ENCODE measurements around the gene NCKAP1. TPM values are rescaled to one million over a fixed set of nuclear protein-coding genes. Genes with fewer than 3 reads are reported as not detected.
"Not testable (repeated sequence)": the region's sequence is repeated elsewhere in the genome, so short reads cannot be mapped to it uniquely, and the experiment has no call there.

NCKAP1 gene
- total RNA-seq, 2 experiments from 2014 or later: 1.2 to 1.4 TPM

DNA sequence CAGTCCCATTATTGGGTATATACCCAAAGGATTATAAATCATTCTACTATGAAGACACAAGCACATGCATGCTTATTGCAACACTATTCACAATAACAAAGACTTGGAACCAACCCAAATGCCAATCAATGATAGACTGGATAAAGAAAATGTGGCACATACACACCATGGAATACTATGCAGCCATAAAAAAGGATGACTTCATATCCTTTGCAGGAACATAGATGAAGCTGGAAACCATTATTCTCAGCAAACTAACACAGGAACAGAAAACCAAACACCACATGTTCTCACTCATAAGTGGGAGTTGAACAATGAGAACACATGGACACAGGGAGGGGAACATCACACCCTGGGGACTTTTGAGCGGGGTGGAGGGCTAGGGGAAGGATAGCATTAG, 158.2 kb downstream of the NCKAP1 start:
- not testable (repeated sequence) for DNase-seq, H3K4me3 Mint-ChIP-seq, H3K4me1 Mint-ChIP-seq, H3K36me3 Mint-ChIP-seq, H3K27ac Mint-ChIP-seq, H3K27me3 Mint-ChIP-seq
- H3K9me3 Mint-ChIP-seq: peaks cover 14% of the 10 kb centered on the region

DNA sequence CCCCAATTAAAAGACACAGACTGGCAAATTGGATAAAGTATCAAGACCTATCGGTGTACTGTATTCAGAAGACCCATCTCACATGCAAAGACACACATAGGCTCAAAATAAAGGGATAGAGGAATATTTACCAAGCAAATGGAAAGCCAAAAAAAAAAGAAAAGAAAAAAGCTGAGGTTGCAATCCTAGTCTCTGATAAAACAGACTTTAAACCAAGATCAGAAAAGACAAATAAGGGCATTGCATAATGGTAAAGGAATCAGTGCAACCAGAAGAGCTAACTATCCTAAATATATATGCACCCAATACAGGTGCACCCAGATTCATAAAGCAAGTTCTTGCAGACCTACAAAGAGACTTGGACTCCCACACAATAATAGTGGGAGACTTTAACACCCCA, 161.6 kb downstream of the NCKAP1 start:
- not testable (repeated sequence) for H3K4me1 Mint-ChIP-seq, H3K4me3 Mint-ChIP-seq, DNase-seq, H3K36me3 Mint-ChIP-seq, H3K27ac Mint-ChIP-seq, H3K27me3 Mint-ChIP-seq
- peaks cover 22% of the 10 kb centered on the region for H3K9me3 Mint-ChIP-seq

- Mint-ChIP-seq H3K4me1 (peaks cover 10% of the 10 kb centered on the region), H3K36me3 (no peaks in the 10 kb centered on the region), H3K9me3 (peaks cover 9% of the 10 kb centered on the region), H3K27ac (no peak overlapping the region), H3K27me3 (peaks cover 69% of the 10 kb centered on the region), H3K4me3 (no peak overlapping the region)
- peak; percentile 4 for DNase-seq
These were observed 168.0 kb downstream of the NCKAP1 start for GRCh38 chr2:182870227-182870626.

GRCh38 chr2:182868054-182868796, 170.0 kb downstream of the NCKAP1 start:
- Mint-ChIP-seq H3K27ac (no peak overlapping the region), H3K9me3 (peaks cover 1% of the 10 kb centered on the region), H3K4me3 (no peak overlapping the region)

GRCh38 chr2:182867426-182868053, 170.7 kb downstream of the NCKAP1 start:
- Mint-ChIP-seq H3K27me3 (peaks cover 96% of the 10 kb centered on the region), H3K4me1 (peaks cover 10% of the 10 kb centered on the region), H3K9me3 (no peaks in the 10 kb centered on the region), H3K36me3 (no peaks in the 10 kb centered on the region), H3K4me3 (no peak overlapping the region), H3K27ac (no peak overlapping the region)
- no peak for DNase-seq

More at GRCh38 chr2:182868054-182868796, 170.0 kb downstream of the NCKAP1 start:
- Mint-ChIP-seq H3K36me3 (no peaks in the 10 kb centered on the region), H3K27me3 (peaks cover 89% of the 10 kb centered on the region), H3K4me1 (peaks cover 10% of the 10 kb centered on the region)
- no peak for DNase-seq

DNA sequence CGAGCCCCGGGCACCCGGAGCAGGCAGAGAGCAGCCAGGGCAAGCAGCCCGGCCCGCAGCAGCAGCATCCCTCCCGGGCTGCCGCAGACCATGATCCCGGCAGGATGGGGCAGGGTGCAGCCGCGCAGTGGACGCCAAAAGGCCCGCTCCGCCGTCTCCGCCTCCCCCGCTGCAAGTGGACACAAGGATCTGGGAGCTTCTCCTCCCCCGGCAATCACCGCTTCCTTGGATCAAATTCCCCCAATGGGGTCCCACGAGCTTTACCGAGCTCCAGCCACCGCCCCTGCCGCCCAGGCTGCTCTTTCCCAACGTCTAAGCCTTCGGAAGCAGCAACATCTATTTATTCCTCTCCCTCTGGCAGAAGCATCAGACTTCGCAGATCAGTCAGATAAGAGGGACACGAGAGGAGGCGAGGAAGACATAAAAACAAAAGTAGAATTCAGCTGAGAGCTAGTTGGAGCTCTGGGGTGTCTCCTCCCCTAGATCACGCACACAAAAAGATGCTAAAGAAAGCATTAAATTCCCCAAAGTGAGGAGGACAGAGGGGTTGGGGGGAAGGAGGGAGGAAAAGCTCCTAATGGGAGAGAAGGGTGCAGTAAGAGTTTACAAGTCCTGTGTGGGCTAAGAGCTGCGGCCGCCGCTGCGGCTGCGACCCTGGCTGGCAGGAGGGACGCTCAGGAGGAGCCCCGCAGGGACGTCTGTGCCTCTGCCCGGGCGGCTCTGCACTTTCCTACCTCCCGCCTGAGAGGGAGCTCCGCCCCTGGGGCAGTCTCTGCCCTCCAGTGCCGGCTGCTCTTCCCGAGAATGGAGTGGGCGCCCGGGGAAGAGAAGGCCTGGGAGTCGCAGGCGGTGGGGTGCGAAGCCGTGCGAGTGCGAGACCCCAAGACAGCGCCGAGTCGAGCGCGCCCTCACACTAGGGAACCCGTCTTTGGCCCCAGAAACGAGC, 171.5 kb downstream of the NCKAP1 start, which contains the start of gene FRZB:
TSS of gene FRZB (minus strand) at position 177 of the 946 bp plus-strand sequence. CDS start at position 92, 85 bp downstream.
- Mint-ChIP-seq H3K4me3 (peak within 1 kb of the TSS; percentile 75), H3K4me1 (peaks cover 10% of the 10 kb centered on the region), H3K9me3 (no peaks in the 10 kb centered on the region), H3K27ac (no peak within 1 kb of the TSS), H3K36me3 (no peaks in the 10 kb centered on the region), H3K27me3 (peaks cover 90% of the 10 kb centered on the region)
- peak; percentile 3 for DNase-seq

DNA sequence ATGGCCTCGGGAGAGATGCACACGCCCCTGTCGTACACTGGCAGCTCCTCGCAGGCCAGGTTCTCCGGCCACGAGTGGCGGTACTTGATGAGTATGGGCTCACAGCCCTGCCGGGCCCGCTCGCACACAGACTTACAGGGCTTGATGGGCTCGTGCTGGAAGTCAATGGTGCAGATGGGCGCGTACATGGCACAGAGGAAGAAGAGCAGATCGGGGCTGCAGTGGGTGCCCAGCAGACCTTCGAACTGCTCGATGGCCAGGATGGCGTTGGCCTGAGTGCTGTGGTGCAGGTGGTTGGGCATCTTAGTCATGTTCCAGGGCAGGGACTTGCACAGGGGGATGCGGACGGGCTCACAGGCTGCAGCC, 172.2 kb downstream of the NCKAP1 start:
- peak; percentile 3 for DNase-seq
- Mint-ChIP-seq H3K9me3 (no peaks in the 10 kb centered on the region), H3K36me3 (no peaks in the 10 kb centered on the region), H3K4me1 (peaks cover 10% of the 10 kb centered on the region), H3K4me3 (peak overlapping the region; percentile 44), H3K27ac (no peak overlapping the region), H3K27me3 (peaks cover 85% of the 10 kb centered on the region)

GRCh38 chr2:182864949-182865570, 173.2 kb downstream of the NCKAP1 start:
- H3K36me3 Mint-ChIP-seq: no peaks in the 10 kb centered on the region
- DNase-seq: no peak
- no peaks in the 10 kb centered on the region for H3K9me3 Mint-ChIP-seq
- no peak overlapping the region for H3K4me3 Mint-ChIP-seq
- H3K4me1 Mint-ChIP-seq: peaks cover 10% of the 10 kb centered on the region
- no peak overlapping the region for H3K27ac Mint-ChIP-seq
- H3K27me3 Mint-ChIP-seq: peaks cover 75% of the 10 kb centered on the region

- H3K27me3 Mint-ChIP-seq: peaks cover 61% of the 10 kb centered on the region
- no peak overlapping the region for H3K4me3 Mint-ChIP-seq
- H3K4me1 Mint-ChIP-seq: peaks cover 10% of the 10 kb centered on the region
These were observed 174.6 kb downstream of the NCKAP1 start for GRCh38 chr2:182863642-182864041.

GRCh38 chr2:182862091-182862490, 176.2 kb downstream of the NCKAP1 start:
- DNase-seq: no peak
- H3K27ac Mint-ChIP-seq: no peak overlapping the region
- no peaks in the 10 kb centered on the region for H3K36me3 Mint-ChIP-seq
- peaks cover 49% of the 10 kb centered on the region for H3K27me3 Mint-ChIP-seq
- H3K4me3 Mint-ChIP-seq: no peak overlapping the region
- H3K4me1 Mint-ChIP-seq: peaks cover 10% of the 10 kb centered on the region
- H3K9me3 Mint-ChIP-seq: no peaks in the 10 kb centered on the region

More at GRCh38 chr2:182863642-182864041, 174.6 kb downstream of the NCKAP1 start:
- Mint-ChIP-seq H3K9me3 (no peaks in the 10 kb centered on the region), H3K36me3 (no peaks in the 10 kb centered on the region), H3K27ac (no peak overlapping the region)
- no peak for DNase-seq

DNA sequence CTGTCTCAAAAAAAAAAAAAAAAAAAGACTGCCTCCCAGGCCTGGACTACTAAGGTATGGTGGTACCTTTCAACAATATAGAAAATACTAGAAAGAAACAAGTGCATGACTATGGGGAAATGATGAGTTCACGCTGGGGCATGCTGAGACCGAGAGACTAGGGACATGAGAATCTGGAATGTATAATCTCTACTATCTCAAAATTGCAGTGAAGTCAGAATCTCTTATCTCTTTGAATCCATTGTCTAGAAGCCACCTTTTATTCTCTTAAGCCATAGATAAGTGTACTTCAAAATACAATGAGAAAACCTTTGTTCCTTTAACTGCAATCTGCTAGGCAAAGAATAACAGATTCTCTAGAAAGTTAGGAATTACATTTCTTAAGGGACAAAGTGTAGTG, 177.4 kb downstream of the NCKAP1 start:
- Mint-ChIP-seq H3K9me3 (peaks cover 2% of the 10 kb centered on the region), H3K27ac (no peak overlapping the region), H3K4me1 (peaks cover 3% of the 10 kb centered on the region), H3K36me3 (no peaks in the 10 kb centered on the region), H3K27me3 (peaks cover 49% of the 10 kb centered on the region), H3K4me3 (no peak overlapping the region)
- no peak for DNase-seq

Other genes starting within 250 kb of the NCKAP1 start
- gene FRZB, start 171.8 kb downstream of the NCKAP1 start, total RNA-seq: not detected
- gene DUSP19, start 40.3 kb upstream of the NCKAP1 start, total RNA-seq: 1 to 10 TPM; 2.0 to 2.9 TPM
- gene NUP35, start 86.0 kb upstream of the NCKAP1 start, total RNA-seq: 10 to 100 TPM; 37.4 to 38.7 TPM